ENCODE measurements around the gene VANGL2. TPM values are rescaled to one million over a fixed set of nuclear protein-coding genes. Genes with fewer than 3 reads are reported as not detected.

Gene VANGL2
- total and polyA plus RNA-seq, 2 of the 4 experiments (the other 2 are of a cell fraction) = 0.36 to 3.6 TPM

DNA sequence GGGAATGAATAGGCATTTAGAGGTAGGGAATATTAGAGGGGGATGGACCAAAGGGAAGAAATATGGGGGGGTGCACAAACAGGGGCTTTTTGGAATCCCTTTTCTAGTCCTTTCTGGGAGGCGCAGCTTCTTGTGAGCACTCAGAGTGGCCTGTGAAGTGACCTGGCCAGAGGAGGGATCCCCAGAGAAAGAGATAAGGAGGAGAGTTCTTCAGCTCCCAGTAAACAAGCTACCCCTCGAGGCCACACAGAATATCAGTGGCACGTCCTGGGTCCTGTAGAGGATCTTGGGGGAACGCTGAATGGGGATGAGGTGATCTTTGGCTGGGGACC lies 19.4 kb downstream of the VANGL2 start:
- Histone ChIP-seq H2AFZ (replicated peaks; ENCODE audit: low read length, poor library complexity) (no peak overlapping the region), H3K14ac (replicated peaks; ENCODE audit: low read depth, low read length) (no peak overlapping the region), H2AK9ac (replicated peaks; ENCODE audit: low read depth, low read length, poor library complexity) (no peak overlapping the region), H3K4me1 (ENCODE audit: control insufficient read depth, insufficient read depth, low read length) (no peaks in the 10 kb centered on the region), H4K91ac (ENCODE audit: insufficient read depth, low read depth, low read length) (no peak overlapping the region), H4K20me1 (ENCODE audit: insufficient read depth, low read length) (no peaks in the 10 kb centered on the region; the same call in 1 of the 2 replicates), H2AK5ac (ENCODE audit: low read depth, low read length) (no peak overlapping the region), H3K27me3 (ENCODE audit: control insufficient read depth, insufficient read depth, low read length) (no peaks in the 10 kb centered on the region), H2BK120ac (ENCODE audit: low read depth, low read length) (no peak overlapping the region), H3K36me3 (ENCODE audit: control insufficient read depth, insufficient read depth, low read length) (peaks cover 8% of the 10 kb centered on the region; the same call in 1 of the 2 replicates), H3K9ac (ENCODE audit: low read depth, low read length) (no peak overlapping the region), H4K5ac (ENCODE audit: low read depth, low read length) (no peak overlapping the region), H2BK5ac (ENCODE audit: low read depth, low read length, poor library complexity, severe bottlenecking) (no peak overlapping the region), H3K56ac (ENCODE audit: extremely low read depth, insufficient read depth, low read length) (no peak overlapping the region), H4K8ac (ENCODE audit: low read depth in 2 of 2, low read length in 2 of 2) (no peak overlapping the region), H3K23ac (ENCODE audit: low read depth, low read length) (no peak overlapping the region), H3K4me3 (ENCODE audit: insufficient read depth, low read depth, low read length) (no peak overlapping the region), H3K9me1 (ENCODE audit: insufficient read depth, low read length) (no peaks in the 10 kb centered on the region), H3K9me3 (ENCODE audit: control insufficient read depth, insufficient read depth, low read length) (no peaks in the 10 kb centered on the region), H3K18ac (ENCODE audit: low read depth, low read length) (no peak overlapping the region), H3K27ac (ENCODE audit: insufficient read depth, low read length) (no peak overlapping the region), H3K4me2 (ENCODE audit: low read depth, low read length) (no peak overlapping the region), H2BK15ac (ENCODE audit: low read depth, low read length) (no peak overlapping the region), H3K4ac (ENCODE audit: low read depth, low read length) (no peak overlapping the region), H3K79me1 (ENCODE audit: low read depth in 1 of 2, low read length in 2 of 2) (no peaks in the 10 kb centered on the region), H2BK20ac (ENCODE audit: low read depth, low read length) (no peak overlapping the region)
- in situ Hi-C loops (cut with MboI; ENCODE audit: low sequenced_read_pairs) = no loop called here
- dilution Hi-C loops (cut with HindIII; ENCODE audit: low sequenced_read_pairs, unreplicated experiment) = no loop called here
- ChIA-PET POLR2A (ENCODE audit: unreplicated experiment) (no interaction called here), CTCF (no interaction called here)
- TF ChIP-seq MAZ (IDR thresholded peaks at IDR 0.05; ENCODE audit: borderline replicate concordance, low read depth, low read length) (no peak), CHD1 (IDR thresholded peaks at IDR 0.05; ENCODE audit: low read depth, low read length) (no peak), NFE2L2 (IDR thresholded peaks at IDR 0.05; ENCODE audit: low read depth, low read length) (no peak), CEBPB (IDR thresholded peaks at IDR 0.05; ENCODE audit: low read depth, low read length) (no peak), CTCF (conservative IDR thresholded peaks at IDR 0.05; ENCODE audit: low read depth, low read length) (no peak), SMC3 (IDR thresholded peaks at IDR 0.05; ENCODE audit: low read depth, low read length) (no peak), ELK1 (IDR thresholded peaks at IDR 0.05; ENCODE audit: borderline replicate concordance, low read depth, low read length) (no peak), BHLHE40 (IDR thresholded peaks at IDR 0.05; ENCODE audit: low read depth, low read length) (no peak), RCOR1 (IDR thresholded peaks at IDR 0.05; ENCODE audit: insufficient replicate concordance, low read length) (no peak), RAD21 (IDR thresholded peaks at IDR 0.05; ENCODE audit: low read length) (no peak), USF2 (IDR thresholded peaks at IDR 0.05; ENCODE audit: low read depth, low read length) (no peak), MAFK (IDR thresholded peaks at IDR 0.05; ENCODE audit: low read depth, low read length) (no peak), RFX5 (IDR thresholded peaks at IDR 0.05; ENCODE audit: low read depth, low read length) (no peak), POLR2A (IDR thresholded peaks at IDR 0.05; ENCODE audit: low read depth, low read length) (no peak), MXI1 (IDR thresholded peaks at IDR 0.05; ENCODE audit: borderline replicate concordance, low read depth, low read length) (no peak), FOS (IDR thresholded peaks at IDR 0.05; ENCODE audit: low read depth, low read length) (no peak)
- intact Hi-C loops (cut with micrococcal nuclease) = no loop called here
- no TSS peak for BruUV-seq (replicated peaks)
- no CpG with 5 or more reads among the region's 4 CpGs for WGBS, 2 experiments (ENCODE audit: extremely low coverage in 2 of 2, insufficient read length in 1 of 2)
- no peak for ATAC-seq (ENCODE audit: low read depth)
- no peak for DNase-seq

Data from IMR-90 (cell line).